NCI-H2196 (cell line): ENCODE data around the gene HOXB2.

ENCODE experiments used
- DNase-seq: peaks from one replicate; lab custom pipeline; 2025; ENCODE audit not compliant: unreplicated experiment; lab: John Stamatoyannopoulos, UW

The HOXB2 gene

GRCh38 chr17:48553826-48554225 lies 8.9 kb upstream of the HOXB2 start:
- DNase-seq = no peak

GRCh38 chr17:48553190-48553547 lies 8.3 kb upstream of the HOXB2 start:
- no peak for DNase-seq

- DNase-seq = no peak
Measured at GRCh38 chr17:48552466-48553189, 7.7 kb upstream of the HOXB2 start.

GRCh38 chr17:48551596-48552465 lies 6.9 kb upstream of the HOXB2 start:
- DNase-seq = no peak

- no peak for DNase-seq
Measured at GRCh38 chr17:48551214-48551555, 6.3 kb upstream of the HOXB2 start.

- no peak for DNase-seq
Measured at GRCh38 chr17:48550502-48551213, 5.7 kb upstream of the HOXB2 start.

- DNase-seq = no peak
Measured at GRCh38 chr17:48549914-48550501, 5.1 kb upstream of the HOXB2 start.

GRCh38 chr17:48549281-48549630 lies 4.3 kb upstream of the HOXB2 start:
- no peak for DNase-seq

- no peak for DNase-seq
Measured at GRCh38 chr17:48548523-48549280, 3.8 kb upstream of the HOXB2 start.

GRCh38 chr17:48547808-48548522 lies 3.1 kb upstream of the HOXB2 start:
- no peak for DNase-seq

GRCh38 chr17:48546924-48547807 lies 2.3 kb upstream of the HOXB2 start:
- DNase-seq = peak; percentile 48

GRCh38 chr17:48546137-48546923 lies 1.4 kb upstream of the HOXB2 start:
- DNase-seq = no peak

- no peak for DNase-seq
Measured at GRCh38 chr17:48545539-48545938, 630 bp upstream of the HOXB2 start.

- no peak for DNase-seq
Measured at GRCh38 chr17:48544349-48545021, 424 bp downstream of the HOXB2 start.

- no peak for DNase-seq
Measured at GRCh38 chr17:48543854-48544348, 1.0 kb downstream of the HOXB2 start.

- peak; percentile 45 for DNase-seq
Measured at GRCh38 chr17:48543107-48543853, 1.6 kb downstream of the HOXB2 start.

GRCh38 chr17:48542698-48543106 lies 2.2 kb downstream of the HOXB2 start:
- no peak for DNase-seq
